HepG2 (cell line): ENCODE data around the gene SPAG9. TPM values are rescaled to one million over a fixed set of nuclear protein-coding genes. Genes with fewer than 3 reads are reported as not detected.

Source experiments
- AHR ChIP-seq: IDR thresholded peaks from 2 replicates; pipeline ENCODE4 v1.6.1; 2018; ENCODE audit warnings: missing genetic modification reagents, missing compliant biosample characterization
- DPF2 ChIP-seq: sonication (generic); formaldehyde crosslinking; IDR thresholded peaks from 2 replicates; pipeline ENCODE4 v1.4.0; 2020; ENCODE audit warnings: mild to moderate bottlenecking, low read depth, missing genetic modification reagents, borderline replicate concordance
- DR1 ChIP-seq: sonication (generic); formaldehyde crosslinking; IDR thresholded peaks from 2 replicates; pipeline ENCODE4 v1.8.0; 2021; ENCODE audit warnings: mild to moderate bottlenecking, missing genetic modification reagents, inconsistent platforms
- ELF4 ChIP-seq: sonication (generic); formaldehyde crosslinking; IDR thresholded peaks from 2 replicates; pipeline ENCODE4 v1.5.0; 2020; ENCODE audit warnings: missing genetic modification reagents, mild to moderate bottlenecking, moderate library complexity, borderline replicate concordance
- ESRRA ChIP-seq: sonication (generic); formaldehyde crosslinking; IDR thresholded peaks from 2 replicates; pipeline ENCODE4 v1.5.1; 2020; ENCODE audit warnings: mild to moderate bottlenecking, low read depth, missing genetic modification reagents
- HHEX ChIP-seq: IDR thresholded peaks from 2 replicates; pipeline ENCODE4 v1.6.1; 2016; ENCODE audit warnings: control low read depth
- KDM6A ChIP-seq: IDR thresholded peaks from 2 replicates; pipeline ENCODE4 v1.6.1; 2016; ENCODE audit warnings: low read depth
- MEIS1 ChIP-seq: sonication (generic); formaldehyde crosslinking; IDR thresholded peaks from 2 replicates; pipeline ENCODE4 v1.9.0; 2021; ENCODE audit warnings: mild to moderate bottlenecking, missing genetic modification reagents, moderate library complexity, borderline replicate concordance
- NFE2L2 ChIP-seq: fragments of 150-350 bp; IDR thresholded peaks from 2 replicates; pipeline ENCODE4 v1.6.1; 2014; ENCODE audit warnings: low read length
- RFX1 ChIP-seq: fragments of 450-650 bp; IDR thresholded peaks from 2 replicates; pipeline ENCODE4 v1.6.1; 2017
- SMARCE1 ChIP-seq: fragments of 450-650 bp; IDR thresholded peaks from 2 replicates; pipeline ENCODE4 v1.6.1; 2017; ENCODE audit warnings: borderline replicate concordance
- SP140L ChIP-seq: sonication (generic); formaldehyde crosslinking; IDR thresholded peaks from 2 replicates; pipeline ENCODE4 v1.4.0; 2020; ENCODE audit warnings: missing genetic modification reagents, borderline replicate concordance
- TCF12 ChIP-seq, 2 experiments: fragments of 450-650 bp in 1 of 2; sonication (generic) in 1 of 2; formaldehyde crosslinking in 1 of 2; IDR thresholded peaks; 2 replicates each; pipeline versions ENCODE4 v1.6.1 to v1.8.0; 2017 to 2022; ENCODE audit warnings: antibody characterized with exemption in 1 of 2, mild to moderate bottlenecking in 1 of 2, missing genetic modification reagents in 1 of 2, moderate library complexity in 1 of 2
- ZNF121 ChIP-seq: sonication (generic); formaldehyde crosslinking; IDR thresholded peaks from 2 replicates; pipeline ENCODE4 v1.5.0; 2020; ENCODE audit warnings: mild to moderate bottlenecking, missing genetic modification reagents
- ZNF264 ChIP-seq: sonication (generic); formaldehyde crosslinking; IDR thresholded peaks from 2 replicates; pipeline ENCODE4 v1.4.0; 2020; ENCODE audit warnings: missing genetic modification reagents
- ZNF501 ChIP-seq: sonication (generic); formaldehyde crosslinking; IDR thresholded peaks from 2 replicates; pipeline ENCODE4 v1.5.1; 2020; ENCODE audit warnings: mild to moderate bottlenecking, moderate library complexity, missing genetic modification reagents
- ZNF720 ChIP-seq: sonication (generic); formaldehyde crosslinking; IDR thresholded peaks from 2 replicates; pipeline ENCODE4 v1.4.0; 2020; ENCODE audit warnings: missing genetic modification reagents
- ZNF724P ChIP-seq: sonication (generic); formaldehyde crosslinking; IDR thresholded peaks from 2 replicates; pipeline ENCODE4 v1.8.0; 2022; ENCODE audit warnings: missing genetic modification reagents, borderline replicate concordance
- ZNF768 ChIP-seq: sonication (generic); formaldehyde crosslinking; IDR thresholded peaks from 2 replicates; pipeline ENCODE4 v1.4.0; 2020; ENCODE audit warnings: missing genetic modification reagents
- polyA plus RNA-seq, 8 experiments: library from polyadenylated mRNA; depleted of rRNA in 3 of 8; stranded (reverse) in 7 of 8; unstranded in 1 of 8; fragments of >200 nt; fragmentation: Illumina TruSeq in 4 of 8; extraction: Trizol in 4 of 8; gene quantifications; 2 replicates each; pipeline versions ENCODE4 v1.2.1 to v1.2.3, GENCODE V29; 2011 to 2016; ENCODE audit warnings: low read depth in 4 of 8, missing spikeins in 1 of 8, mixed read lengths in 1 of 8; ENCODE audit not compliant: insufficient read depth in 1 of 8
- total RNA-seq, 5 experiments: library from RNA; depleted of rRNA; stranded (reverse); fragments of >200 nt; fragmentation: Illumina TruSeq; extraction: Trizol; gene quantifications; 2 replicates each; pipeline ENCODE4 v1.2.3, GENCODE V29; 2016; ENCODE audit warnings: low read depth in 1 of 5
- TF ChIP-seq, protein P1 (sequence below): IDR thresholded peaks from 2 replicates; pipeline ENCODE4 v1.6.1; 2016; ENCODE audit warnings: missing biosample characterization, missing genetic modification reagents, low read depth
- TF ChIP-seq, protein P2 (sequence below): sonication (generic); formaldehyde crosslinking; IDR thresholded peaks from 2 replicates; pipeline ENCODE4 v1.4.0; 2020; ENCODE audit warnings: missing genetic modification reagents
- TF ChIP-seq, protein P3 (sequence below): sonication (generic); formaldehyde crosslinking; IDR thresholded peaks from 2 replicates; pipeline ENCODE4 v1.4.0; 2020; ENCODE audit warnings: missing genetic modification reagents
- TF ChIP-seq, protein P4 (sequence below): sonication (generic); formaldehyde crosslinking; IDR thresholded peaks from 2 replicates; pipeline ENCODE4 v1.4.0; 2020; ENCODE audit warnings: missing genetic modification reagents

Gene SPAG9
- total and polyA plus RNA-seq, 2 of the 13 experiments (the other 11 are each of a cell fraction or from before 2014, with no cell fraction given) = 43.2 to 78.6 TPM

DNA sequence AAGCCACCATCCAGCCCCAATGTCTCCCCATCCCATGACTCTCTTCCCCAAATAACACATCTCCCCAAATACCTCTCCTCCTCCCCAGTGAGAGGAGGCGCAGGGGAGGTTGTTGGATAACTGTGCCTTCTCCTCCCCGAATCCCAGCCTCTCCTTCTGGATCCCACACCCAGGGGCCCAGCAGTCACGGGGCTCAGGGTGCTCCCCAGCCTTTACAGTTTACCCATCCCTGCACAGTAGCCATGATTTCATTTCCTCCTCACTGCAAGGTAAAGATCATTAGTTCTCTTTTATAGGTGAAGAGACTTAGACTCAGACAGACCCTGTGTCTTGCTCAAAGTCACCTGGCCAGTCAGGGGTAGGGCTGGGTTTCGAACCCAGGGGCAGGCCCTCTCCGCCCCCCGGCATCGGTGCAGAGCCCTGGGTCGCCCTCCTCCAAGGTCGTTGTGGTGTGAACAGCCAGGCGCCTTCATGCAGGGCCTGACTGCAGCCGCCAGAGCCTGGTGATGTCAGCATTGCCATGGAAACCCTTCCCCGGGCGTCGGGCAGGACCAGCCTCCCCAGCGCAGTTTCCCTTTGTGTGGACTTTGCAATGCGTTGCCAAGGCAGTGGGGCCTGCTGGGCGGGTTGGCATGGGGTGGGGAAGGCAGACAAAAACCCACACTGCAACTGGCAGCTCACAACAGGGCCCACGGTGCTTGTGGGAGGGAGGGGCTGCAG is 201.2 kb downstream of the SPAG9 start (continued):
- TF ChIP-seq KDM6A (CRISPR knock-in tag) (0 out of 2 replicates have a peak, but pooled peaks have one; percentile 68), ZNF264 (CRISPR knock-in tag) (no peak), ZNF768 (CRISPR knock-in tag) (0 out of 2 replicates have a peak, but pooled peaks have one; percentile 24), TCF12 (IDR thresholded peaks at IDR 0.05) (no peak), TCF12 (CRISPR knock-in tag; IDR thresholded peaks at IDR 0.05) (0 out of 2 replicates have a peak, but pooled peaks have one; percentile 29), SMARCE1 (no peak), ELF4 (CRISPR knock-in tag) (no peak), DPF2 (CRISPR knock-in tag) (peak; percentile 25; the same call in 1 of the 2 replicates), DR1 (CRISPR knock-in tag) (no peak), ZNF724P (no peak), ZNF720 (CRISPR knock-in tag) (no peak), ZNF121 (CRISPR knock-in tag) (no peak), NFE2L2 (no peak), ZNF501 (CRISPR knock-in tag) (peak; percentile 91), HHEX (CRISPR knock-in tag) (no peak), AHR (CRISPR knock-in tag) (no peak), MEIS1 (peak; percentile 37; the same call in 1 of the 2 replicates), RFX1 (peak; percentile 88), ESRRA (CRISPR knock-in tag) (peak; percentile 80), SP140L (no peak)
- TF ChIP-seq, protein P1, sequence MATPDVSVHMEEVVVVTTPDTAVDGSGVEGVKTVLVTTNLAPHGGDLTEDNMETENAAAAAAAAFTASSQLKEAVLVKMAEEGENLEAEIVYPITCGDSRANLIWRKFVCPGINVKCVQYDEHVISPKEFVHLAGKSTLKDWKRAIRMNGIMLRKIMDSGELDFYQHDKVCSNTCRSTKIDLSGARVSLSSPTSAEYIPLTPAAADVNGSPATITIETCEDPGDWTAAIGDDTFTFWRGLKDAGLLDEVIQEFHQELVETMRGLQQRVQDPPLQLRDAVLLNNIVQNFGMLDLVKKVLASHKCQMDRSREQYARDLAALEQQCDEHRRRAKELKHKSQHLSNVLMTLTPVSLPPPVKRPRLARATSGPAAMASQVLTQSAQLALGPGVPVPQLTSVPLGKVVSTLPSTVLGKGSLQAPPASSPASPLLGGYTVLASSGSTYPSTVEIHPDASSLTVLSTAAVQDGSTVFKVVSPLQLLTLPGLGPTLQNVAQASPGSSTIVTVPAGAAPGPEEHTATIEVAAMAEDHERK (CRISPR knock-in tag) = no peak
- TF ChIP-seq, protein P2, sequence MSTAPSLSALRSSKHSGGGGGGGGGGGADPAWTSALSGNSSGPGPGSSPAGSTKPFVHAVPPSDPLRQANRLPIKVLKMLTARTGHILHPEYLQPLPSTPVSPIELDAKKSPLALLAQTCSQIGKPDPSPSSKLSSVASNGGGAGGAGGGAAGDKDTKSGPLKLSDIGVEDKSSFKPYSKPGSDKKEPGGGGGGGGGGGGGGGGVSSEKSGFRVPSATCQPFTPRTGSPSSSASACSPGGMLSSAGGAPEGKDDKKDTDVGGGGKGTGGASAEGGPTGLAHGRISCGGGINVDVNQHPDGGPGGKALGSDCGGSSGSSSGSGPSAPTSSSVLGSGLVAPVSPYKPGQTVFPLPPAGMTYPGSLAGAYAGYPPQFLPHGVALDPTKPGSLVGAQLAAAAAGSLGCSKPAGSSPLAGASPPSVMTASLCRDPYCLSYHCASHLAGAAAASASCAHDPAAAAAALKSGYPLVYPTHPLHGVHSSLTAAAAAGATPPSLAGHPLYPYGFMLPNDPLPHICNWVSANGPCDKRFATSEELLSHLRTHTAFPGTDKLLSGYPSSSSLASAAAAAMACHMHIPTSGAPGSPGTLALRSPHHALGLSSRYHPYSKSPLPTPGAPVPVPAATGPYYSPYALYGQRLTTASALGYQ (CRISPR knock-in tag) = no peak
- TF ChIP-seq, protein P3, sequence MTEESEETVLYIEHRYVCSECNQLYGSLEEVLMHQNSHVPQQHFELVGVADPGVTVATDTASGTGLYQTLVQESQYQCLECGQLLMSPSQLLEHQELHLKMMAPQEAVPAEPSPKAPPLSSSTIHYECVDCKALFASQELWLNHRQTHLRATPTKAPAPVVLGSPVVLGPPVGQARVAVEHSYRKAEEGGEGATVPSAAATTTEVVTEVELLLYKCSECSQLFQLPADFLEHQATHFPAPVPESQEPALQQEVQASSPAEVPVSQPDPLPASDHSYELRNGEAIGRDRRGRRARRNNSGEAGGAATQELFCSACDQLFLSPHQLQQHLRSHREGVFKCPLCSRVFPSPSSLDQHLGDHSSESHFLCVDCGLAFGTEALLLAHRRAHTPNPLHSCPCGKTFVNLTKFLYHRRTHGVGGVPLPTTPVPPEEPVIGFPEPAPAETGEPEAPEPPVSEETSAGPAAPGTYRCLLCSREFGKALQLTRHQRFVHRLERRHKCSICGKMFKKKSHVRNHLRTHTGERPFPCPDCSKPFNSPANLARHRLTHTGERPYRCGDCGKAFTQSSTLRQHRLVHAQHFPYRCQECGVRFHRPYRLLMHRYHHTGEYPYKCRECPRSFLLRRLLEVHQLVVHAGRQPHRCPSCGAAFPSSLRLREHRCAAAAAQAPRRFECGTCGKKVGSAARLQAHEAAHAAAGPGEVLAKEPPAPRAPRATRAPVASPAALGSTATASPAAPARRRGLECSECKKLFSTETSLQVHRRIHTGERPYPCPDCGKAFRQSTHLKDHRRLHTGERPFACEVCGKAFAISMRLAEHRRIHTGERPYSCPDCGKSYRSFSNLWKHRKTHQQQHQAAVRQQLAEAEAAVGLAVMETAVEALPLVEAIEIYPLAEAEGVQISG (CRISPR knock-in tag) = peak; percentile 18; the same call in 1 of the 2 replicates
- TF ChIP-seq, protein P4, sequence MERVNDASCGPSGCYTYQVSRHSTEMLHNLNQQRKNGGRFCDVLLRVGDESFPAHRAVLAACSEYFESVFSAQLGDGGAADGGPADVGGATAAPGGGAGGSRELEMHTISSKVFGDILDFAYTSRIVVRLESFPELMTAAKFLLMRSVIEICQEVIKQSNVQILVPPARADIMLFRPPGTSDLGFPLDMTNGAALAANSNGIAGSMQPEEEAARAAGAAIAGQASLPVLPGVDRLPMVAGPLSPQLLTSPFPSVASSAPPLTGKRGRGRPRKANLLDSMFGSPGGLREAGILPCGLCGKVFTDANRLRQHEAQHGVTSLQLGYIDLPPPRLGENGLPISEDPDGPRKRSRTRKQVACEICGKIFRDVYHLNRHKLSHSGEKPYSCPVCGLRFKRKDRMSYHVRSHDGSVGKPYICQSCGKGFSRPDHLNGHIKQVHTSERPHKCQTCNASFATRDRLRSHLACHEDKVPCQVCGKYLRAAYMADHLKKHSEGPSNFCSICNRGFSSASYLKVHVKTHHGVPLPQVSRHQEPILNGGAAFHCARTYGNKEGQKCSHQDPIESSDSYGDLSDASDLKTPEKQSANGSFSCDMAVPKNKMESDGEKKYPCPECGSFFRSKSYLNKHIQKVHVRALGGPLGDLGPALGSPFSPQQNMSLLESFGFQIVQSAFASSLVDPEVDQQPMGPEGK (CRISPR knock-in tag) = peak; percentile 88
